ENCODE data around the gene BZW1.

- TF ChIP-seq, protein P1, sequence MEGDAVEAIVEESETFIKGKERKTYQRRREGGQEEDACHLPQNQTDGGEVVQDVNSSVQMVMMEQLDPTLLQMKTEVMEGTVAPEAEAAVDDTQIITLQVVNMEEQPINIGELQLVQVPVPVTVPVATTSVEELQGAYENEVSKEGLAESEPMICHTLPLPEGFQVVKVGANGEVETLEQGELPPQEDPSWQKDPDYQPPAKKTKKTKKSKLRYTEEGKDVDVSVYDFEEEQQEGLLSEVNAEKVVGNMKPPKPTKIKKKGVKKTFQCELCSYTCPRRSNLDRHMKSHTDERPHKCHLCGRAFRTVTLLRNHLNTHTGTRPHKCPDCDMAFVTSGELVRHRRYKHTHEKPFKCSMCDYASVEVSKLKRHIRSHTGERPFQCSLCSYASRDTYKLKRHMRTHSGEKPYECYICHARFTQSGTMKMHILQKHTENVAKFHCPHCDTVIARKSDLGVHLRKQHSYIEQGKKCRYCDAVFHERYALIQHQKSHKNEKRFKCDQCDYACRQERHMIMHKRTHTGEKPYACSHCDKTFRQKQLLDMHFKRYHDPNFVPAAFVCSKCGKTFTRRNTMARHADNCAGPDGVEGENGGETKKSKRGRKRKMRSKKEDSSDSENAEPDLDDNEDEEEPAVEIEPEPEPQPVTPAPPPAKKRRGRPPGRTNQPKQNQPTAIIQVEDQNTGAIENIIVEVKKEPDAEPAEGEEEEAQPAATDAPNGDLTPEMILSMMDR (conservative IDR thresholded peaks at IDR 0.05; ENCODE audit: low read depth in 2 of 2) = no peak
- TF ChIP-seq CREB1 (CRISPR knock-in tag; IDR thresholded peaks at IDR 0.05; ENCODE audit: low read depth) = no peak
Measured at GRCh38 chr2:200787351-200788120, 24.2 kb upstream of the BZW1 start.

All from GM23338 (cell line).